Hematopoietic multipotent progenitor cell treated with erythropoietin and hydrocortisone succinate and interleukin-3 and kit ligand, for 17 days (in vitro differentiated cells): ENCODE results near the gene CACNG7.

Experiments
- DNase-seq: peaks from one replicate; pipeline ENCODE4 v3.0.0-alpha.2; 2015; ENCODE audit warnings: low spot score

The CACNG7 gene

GRCh38 chr19:53879140-53880081 is 29.7 kb upstream of the CACNG7 start:
- DNase-seq: no peak

DNA sequence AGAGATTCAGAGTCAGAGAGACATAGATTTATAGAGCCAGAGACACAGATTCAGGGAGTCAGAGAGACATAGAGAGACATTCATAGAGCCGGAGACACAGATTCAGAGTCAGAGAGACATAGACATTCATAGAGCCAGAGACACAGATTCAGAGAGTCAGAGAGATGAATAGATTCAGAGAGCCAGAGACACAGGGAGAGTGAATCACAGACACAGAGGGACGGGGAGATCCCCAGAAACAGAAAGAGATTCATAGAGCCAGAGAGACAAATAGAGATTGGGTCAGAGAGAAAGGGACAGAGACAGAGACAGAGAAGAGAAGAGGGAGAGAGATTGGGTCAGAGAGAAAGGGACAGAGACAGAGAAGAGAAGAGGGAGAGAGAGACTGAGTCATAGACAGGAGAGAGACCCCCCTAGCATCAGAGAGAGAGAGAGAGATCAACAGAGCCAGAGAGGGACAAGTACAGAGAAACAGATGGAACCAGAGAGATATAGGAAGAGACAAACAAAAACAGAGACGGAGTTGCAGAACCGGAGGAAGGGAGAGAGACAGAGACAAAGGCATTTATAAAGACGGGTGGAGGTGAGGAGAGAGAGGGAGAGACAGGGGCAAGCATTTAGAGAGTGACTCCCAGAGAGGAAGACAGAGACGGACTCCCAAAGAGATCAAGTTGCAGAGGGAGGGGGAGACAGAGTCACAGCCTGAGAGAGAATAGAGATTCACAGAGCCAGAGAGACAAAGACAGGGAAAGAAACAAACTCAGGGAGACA is 28.2 kb upstream of the CACNG7 start:
- no peak for DNase-seq

DNA sequence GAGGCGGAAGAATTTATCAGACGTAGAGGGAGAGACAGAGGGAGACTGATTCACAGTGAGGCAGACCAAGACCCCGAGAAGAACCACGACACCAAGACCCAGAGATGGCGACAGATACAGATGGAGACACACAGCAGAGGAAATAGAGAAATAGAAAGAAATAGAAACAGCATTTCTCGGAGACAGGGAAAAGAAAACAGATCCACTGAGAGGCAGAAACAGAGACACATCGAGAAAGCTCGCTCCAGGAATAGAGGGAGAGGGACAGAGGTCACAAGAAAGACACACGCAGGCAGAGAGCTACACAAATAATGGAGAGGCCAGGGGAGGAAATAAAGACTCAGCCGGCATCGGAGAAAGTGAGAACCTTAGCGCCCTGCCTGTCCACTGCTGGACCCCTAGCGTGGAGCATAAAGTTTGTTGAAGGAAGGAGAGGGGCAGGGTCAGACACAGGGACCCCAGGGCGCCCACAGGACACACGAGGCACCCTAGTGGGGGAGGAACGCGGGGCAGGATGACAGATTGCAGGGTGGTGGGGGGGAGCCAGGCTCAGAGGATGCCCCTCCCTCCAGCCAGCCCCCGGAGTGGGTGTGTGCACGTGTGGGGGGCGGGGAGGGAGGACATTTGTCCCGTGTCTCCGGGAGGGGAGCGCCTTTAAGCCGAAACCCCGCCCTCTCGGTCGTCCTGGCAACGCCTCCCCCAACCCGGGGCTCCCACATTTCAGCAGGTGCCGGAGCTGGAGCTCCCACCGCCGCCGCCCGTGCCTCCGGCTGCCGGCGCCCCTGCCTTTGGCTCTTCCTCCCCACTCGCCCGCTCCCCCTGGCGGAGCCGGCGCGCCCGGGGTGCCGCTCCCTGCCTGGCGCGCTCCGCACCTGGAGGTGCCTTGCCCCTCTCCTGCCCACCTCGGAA is 27.3 kb upstream of the CACNG7 start, which contains the start of gene PRKCG:
Gene PRKCG, plus strand, starts transcription at position 716 of the 909 bp plus-strand sequence. CDS start 298 bp downstream, outside the sequence.
- no peak for DNase-seq

GRCh38 chr19:53882391-53883050 is 26.6 kb upstream of the CACNG7 start:
- no peak for DNase-seq

- DNase-seq: no peak
Measured at GRCh38 chr19:53883231-53883661, 25.8 kb upstream of the CACNG7 start.

GRCh38 chr19:53883741-53884140 is 25.3 kb upstream of the CACNG7 start:
- DNase-seq: no peak

DNA sequence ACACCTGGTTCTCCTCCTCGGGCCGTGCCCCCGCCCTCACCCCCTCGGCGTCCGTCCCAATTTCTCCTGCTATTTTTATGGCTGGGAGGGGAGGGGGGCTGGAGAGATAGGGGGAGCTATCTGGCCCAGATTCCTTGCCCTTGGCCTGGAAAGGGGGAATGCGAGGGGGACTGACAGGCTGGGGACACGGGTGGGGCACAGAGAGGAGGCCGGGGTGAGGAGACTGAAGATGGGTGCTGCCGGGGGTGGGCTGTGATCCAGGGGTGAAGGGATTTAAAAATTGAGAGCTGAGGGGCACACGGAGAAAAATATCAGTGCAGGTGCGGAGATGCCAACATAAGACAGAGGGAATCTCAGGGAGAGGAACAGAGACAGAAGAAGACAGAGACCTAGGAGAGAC is 24.8 kb upstream of the CACNG7 start:
- no peak for DNase-seq

GRCh38 chr19:53885036-53885435 is 24.0 kb upstream of the CACNG7 start:
- DNase-seq: no peak

- DNase-seq: no peak
Measured at GRCh38 chr19:53892301-53892980, 16.6 kb upstream of the CACNG7 start.

DNA sequence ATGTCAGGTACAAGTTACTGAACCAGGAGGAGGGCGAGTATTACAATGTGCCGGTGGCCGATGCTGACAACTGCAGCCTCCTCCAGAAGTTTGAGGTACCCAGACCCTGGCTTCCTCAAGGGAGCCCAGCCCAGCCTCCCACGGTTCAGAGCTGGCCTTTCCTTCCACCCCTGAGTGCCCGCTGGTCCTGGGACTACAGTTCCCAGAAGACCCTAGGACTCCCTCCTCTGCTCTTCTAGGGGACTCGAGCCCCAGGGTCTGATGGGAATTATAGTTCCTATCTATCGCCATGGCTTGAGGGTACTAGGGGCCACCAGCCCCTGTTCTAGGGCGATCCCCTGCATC is 16.1 kb upstream of the CACNG7 start:
- DNase-seq: no peak

- no peak for DNase-seq
Measured at GRCh38 chr19:53894707-53895106, 14.4 kb upstream of the CACNG7 start.

DNA sequence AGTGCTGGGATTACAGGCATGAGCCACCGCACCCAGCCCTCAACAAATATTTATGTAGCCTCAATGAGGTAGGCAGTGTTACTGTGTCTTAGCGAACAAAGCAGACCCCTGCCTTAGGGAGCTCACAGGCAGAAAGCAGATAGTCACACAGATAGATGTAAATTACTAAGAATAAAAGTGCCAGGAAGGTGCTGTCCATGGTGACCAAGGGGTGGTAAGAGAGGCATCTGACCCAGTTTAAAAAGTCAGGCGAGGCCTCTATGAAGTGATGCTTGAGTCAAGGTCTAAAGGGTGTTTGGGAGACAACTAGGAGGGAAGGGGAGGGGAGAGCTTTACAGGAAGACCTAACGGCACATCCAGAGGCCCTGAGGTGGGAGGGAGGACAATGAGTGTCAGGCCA is 12.4 kb upstream of the CACNG7 start:
- DNase-seq: no peak

DNA sequence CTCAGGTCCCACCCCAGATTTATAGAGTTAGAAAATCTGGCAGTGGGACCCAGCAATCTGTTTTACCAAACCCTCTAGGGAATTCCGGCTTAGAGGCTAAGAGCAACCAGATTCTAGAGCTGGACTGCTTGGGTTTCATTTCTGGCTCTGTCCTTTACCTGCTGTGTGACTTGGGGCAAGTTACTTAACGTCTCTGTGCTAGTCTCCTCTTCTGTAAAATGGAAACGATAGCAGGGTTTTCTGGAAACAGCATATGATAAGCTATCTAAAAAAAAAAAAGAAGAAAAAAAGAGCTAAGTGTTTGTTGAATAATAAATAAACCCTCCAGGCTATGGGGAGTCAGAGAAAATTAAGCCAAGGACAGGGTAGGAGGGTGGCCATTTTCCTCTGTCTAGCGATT is 11.6 kb upstream of the CACNG7 start:
- DNase-seq: no peak

DNA sequence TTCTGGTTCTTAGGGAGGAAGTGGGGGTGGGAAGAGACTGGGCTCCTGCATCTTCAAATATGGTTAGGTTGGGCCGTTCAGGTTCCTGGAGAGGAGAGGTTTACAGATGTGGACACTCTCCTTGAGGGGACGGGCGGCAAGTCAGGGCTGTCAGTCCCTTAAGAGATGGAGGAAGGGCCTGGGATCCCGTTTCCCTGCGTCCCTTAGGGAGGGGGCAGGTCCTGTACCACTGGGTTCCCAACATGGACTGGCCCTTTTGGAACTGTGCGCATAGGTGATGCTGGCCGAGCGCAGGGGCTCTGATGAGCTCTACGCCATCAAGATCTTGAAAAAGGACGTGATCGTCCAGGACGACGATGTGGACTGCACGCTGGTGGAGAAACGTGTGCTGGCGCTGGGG is 10.9 kb upstream of the CACNG7 start:
- DNase-seq: no peak

GRCh38 chr19:53898636-53899341 is 10.3 kb upstream of the CACNG7 start:
- peak; percentile 25 for DNase-seq

- DNase-seq: no peak
Measured at GRCh38 chr19:53900191-53900860, 8.8 kb upstream of the CACNG7 start.

- no peak for DNase-seq
Measured at GRCh38 chr19:53903055-53903680, 5.9 kb upstream of the CACNG7 start.

GRCh38 chr19:53904909-53905308 is 4.2 kb upstream of the CACNG7 start:
- DNase-seq: no peak

- DNase-seq: no peak
Measured at GRCh38 chr19:53905787-53906186, 3.3 kb upstream of the CACNG7 start.
